NB4 (cell line): ENCODE results near the gene A4GALT.

Source experiments
- MYC ChIP-seq: IDR thresholded peaks from 2 replicates; pipeline ENCODE4 v1.6.1; 2011; ENCODE audit warnings: low read depth, low read length
- TF ChIP-seq, protein P1 (sequence below): IDR thresholded peaks from one replicate; pipeline ENCODE4 v1.5.1; 2012; ENCODE audit warnings: low read depth, low read length
- TF ChIP-seq, protein P2 (sequence below): IDR thresholded peaks from 2 replicates; pipeline ENCODE4 v1.6.1; 2011; ENCODE audit warnings: low read depth, low read length

GRCh38 chr22:42711281-42711731, 9.4 kb downstream of the A4GALT start:
- TF ChIP-seq MYC, result no peak
- TF ChIP-seq, protein P1, sequence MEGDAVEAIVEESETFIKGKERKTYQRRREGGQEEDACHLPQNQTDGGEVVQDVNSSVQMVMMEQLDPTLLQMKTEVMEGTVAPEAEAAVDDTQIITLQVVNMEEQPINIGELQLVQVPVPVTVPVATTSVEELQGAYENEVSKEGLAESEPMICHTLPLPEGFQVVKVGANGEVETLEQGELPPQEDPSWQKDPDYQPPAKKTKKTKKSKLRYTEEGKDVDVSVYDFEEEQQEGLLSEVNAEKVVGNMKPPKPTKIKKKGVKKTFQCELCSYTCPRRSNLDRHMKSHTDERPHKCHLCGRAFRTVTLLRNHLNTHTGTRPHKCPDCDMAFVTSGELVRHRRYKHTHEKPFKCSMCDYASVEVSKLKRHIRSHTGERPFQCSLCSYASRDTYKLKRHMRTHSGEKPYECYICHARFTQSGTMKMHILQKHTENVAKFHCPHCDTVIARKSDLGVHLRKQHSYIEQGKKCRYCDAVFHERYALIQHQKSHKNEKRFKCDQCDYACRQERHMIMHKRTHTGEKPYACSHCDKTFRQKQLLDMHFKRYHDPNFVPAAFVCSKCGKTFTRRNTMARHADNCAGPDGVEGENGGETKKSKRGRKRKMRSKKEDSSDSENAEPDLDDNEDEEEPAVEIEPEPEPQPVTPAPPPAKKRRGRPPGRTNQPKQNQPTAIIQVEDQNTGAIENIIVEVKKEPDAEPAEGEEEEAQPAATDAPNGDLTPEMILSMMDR, result no peak
- TF ChIP-seq, protein P2, sequence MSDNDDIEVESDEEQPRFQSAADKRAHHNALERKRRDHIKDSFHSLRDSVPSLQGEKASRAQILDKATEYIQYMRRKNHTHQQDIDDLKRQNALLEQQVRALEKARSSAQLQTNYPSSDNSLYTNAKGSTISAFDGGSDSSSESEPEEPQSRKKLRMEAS, result no peak
